Astrocyte of the cerebellum (primary cell): ENCODE measurements around the gene TRIM36.

Source experiments
- DNase-seq: peaks from one replicate; pipeline ENCODE4 v3.0.0-alpha.2; 2011; ENCODE audit warnings: low read depth
- H3K4me3 ChIP-seq: 2 replicates; pipeline ENCODE4 v1.5.1; 2011; ENCODE audit warnings: mild to moderate bottlenecking, low read depth, low read length, moderate library complexity
- CTCF ChIP-seq: IDR thresholded peaks from 2 replicates; pipeline ENCODE4 v1.5.1; 2012; ENCODE audit warnings: low read length, low read depth, moderate library complexity, mild to moderate bottlenecking; ENCODE audit errors: missing control alignments
- in situ Hi-C: cut with HindIII; loops from 2 replicates; pipeline ENCODE4 v1.10.0; 2017; ENCODE audit warnings: low sequenced_read_pairs

TRIM36 gene

GRCh38 chr5:115184770-115185169 is 15.1 kb upstream of the TRIM36 start:
- TF ChIP-seq CTCF = no peak
- no peak for DNase-seq
- no peak overlapping the region for H3K4me3 ChIP-seq
- in situ Hi-C loops = loop anchor here (25.0 kb wide), 1 partner anchor 1797 kb away; no protein-coding TSS in a partner anchor

GRCh38 chr5:115181757-115182156 is 12.0 kb upstream of the TRIM36 start:
- H3K4me3 ChIP-seq = no peak overlapping the region
- in situ Hi-C loops = loop anchor here (25.0 kb wide), 1 partner anchor 1794 kb away; no protein-coding TSS in a partner anchor
- no peak for TF ChIP-seq CTCF
- DNase-seq = no peak

- peak overlapping the region; percentile 57 for H3K4me3 ChIP-seq
- no peak for TF ChIP-seq CTCF
- in situ Hi-C loops = loop anchor here (25.0 kb wide), 1 partner anchor 1793 kb away; no protein-coding TSS in a partner anchor
- no peak for DNase-seq
These were observed 10.5 kb upstream of the TRIM36 start for GRCh38 chr5:115180165-115180709.

GRCh38 chr5:115179394-115180164 is 9.9 kb upstream of the TRIM36 start:
- no peak for DNase-seq
- peak overlapping the region; percentile 57 for H3K4me3 ChIP-seq
- no peak for TF ChIP-seq CTCF
- in situ Hi-C loops = loop anchor here (25.0 kb wide), 1 partner anchor 1792 kb away; no protein-coding TSS in a partner anchor

- peak overlapping the region; percentile 57 for H3K4me3 ChIP-seq
- in situ Hi-C loops = loop anchor here (25.0 kb wide), 1 partner anchor 1792 kb away; no protein-coding TSS in a partner anchor
- no peak for TF ChIP-seq CTCF
These were observed 9.3 kb upstream of the TRIM36 start for GRCh38 chr5:115179030-115179393.

GRCh38 chr5:115170929-115171510 is 1.3 kb upstream of the TRIM36 start:
- no peak for TF ChIP-seq CTCF
- no peak for DNase-seq
- in situ Hi-C loops = no loop called here
- peak overlapping the region; percentile 85 for H3K4me3 ChIP-seq

More at GRCh38 chr5:115179030-115179393, 9.3 kb upstream of the TRIM36 start:
- DNase-seq = no peak
